Measurements from ENCODE around the gene LIFR.

Gene LIFR

DNA sequence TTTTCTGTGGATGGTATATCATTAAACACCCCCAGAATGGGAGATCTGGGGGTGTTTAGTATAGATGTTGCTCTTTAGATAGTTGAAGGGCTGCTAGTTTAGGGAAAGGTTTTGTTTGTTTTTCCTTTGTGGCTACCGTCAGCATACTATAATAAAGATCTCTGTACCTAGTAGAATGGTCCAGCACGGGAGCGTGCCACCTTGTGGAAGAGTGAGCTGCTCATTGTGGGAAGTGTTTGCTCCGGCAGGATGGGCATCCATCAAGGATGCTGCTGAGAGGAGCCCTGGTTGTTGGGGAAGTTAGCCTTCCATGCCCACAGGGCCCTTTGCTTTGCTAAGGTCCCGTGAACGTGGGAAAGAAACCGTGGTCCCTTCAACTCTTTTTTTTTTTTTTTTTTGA lies 113.1 kb downstream of the LIFR start:
- no peak for DNase-seq (ENCODE audit: low read depth in 2 of 3, low spot score in 1 of 3)

DNA sequence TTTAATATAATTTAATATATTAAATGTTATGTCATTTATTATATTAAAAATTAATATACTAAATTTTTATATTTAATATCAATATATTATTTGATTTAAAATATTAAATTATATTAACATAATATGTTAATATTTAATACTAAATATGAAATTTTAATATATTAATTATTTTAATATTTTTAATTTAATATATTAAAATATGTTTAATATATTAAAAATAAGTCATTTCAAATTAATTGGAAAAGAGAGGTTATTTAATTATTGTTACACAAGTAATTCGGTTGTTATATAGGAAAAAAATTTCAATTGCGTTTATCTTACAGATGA lies 114.2 kb downstream of the LIFR start:
- DNase-seq (ENCODE audit: low read depth in 2 of 3, low spot score in 1 of 3) = no peak

DNA sequence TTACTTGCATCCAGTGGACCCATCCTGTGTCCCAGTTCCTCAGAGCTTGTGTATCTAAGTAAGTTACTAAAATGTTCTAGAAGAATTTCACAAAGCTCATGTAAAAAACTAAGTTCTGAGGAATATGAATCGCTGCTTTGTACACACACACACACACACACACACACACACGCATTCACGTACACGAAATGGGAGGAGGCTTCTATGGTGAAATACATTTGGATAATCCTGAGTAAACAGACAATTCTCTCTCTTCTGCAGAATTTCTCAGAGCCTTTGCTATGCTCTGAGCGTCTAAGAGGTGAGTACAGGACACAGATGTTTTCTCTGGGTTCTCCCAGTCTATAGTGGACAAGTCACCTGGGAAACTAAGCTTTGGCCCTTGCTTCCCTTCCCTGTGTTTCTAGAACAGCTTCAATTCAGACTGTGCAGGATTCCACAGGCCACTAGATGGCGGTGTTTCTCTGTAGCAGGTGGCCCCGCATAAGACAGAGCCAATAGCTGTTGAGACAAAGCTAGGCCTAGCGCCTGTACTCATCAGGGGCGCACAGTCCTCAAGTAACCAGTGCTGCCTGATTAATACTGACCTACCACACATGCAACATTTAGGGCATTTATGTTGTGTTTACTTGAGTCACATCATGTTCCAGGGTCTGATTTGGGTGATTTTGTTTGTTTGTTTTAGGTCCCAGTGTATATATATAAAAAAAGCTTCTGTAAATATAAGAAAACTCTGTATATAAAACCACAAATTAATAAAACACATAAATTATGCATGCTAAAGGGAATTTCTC lies 114.8 kb downstream of the LIFR start:
- peak; percentile 68 to 81 (median 72) for DNase-seq (ENCODE audit: low read depth in 2 of 3, low spot score in 1 of 3)

DNA sequence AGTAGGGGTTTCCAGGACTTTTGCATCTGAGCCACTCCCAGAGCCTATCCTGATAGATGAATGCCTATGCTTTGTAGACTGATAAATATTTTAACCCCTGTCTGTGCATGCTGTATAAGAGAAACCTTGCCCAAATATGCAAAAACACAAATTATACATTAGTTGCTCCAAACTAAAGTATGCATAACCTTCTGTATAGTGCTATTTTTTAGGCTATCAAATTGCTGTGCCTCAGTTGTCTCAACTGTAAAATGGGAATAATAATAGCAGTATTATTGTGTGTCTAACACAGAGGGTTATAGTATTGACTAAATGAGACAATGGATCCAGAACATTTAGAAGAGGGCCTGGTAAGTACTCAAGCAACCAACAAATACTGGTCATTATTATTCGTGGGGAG lies 117.7 kb downstream of the LIFR start:
- DNase-seq (ENCODE audit: low read depth in 2 of 3, low spot score in 1 of 3) = no peak

DNA sequence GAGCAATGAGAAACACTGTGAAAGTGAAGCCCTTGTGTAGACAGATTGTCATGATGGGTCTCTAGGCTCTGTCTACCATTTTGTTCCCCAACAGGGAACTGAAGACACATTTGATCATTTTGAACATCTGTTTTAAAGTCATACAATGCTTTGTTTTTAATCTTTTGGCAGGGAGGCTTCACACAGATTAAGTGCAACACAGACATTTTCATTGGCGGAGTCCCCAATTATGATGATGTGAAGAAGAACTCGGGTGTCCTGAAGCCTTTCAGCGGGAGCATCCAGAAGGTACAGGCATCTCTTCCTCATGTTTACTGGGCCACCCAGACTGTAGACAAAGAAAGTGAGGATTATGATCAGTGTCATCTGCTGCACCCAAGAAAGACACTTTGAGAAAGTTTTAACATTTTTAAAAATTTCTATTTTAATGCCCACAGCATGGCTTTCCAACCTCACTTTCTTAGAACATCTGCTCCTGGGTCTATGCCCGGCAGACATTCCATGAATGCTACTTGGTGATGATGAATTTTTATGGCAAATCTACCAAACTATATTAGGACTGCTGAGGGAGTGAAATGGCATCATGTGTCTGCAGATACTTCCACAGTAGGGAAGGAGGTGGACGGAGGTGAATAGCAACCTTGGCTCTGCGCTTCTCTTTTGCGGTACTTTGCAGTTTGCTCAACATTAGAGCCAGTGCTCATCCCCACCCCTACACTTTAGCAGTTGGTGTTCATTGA lies 121.3 kb downstream of the LIFR start:
- no peak for DNase-seq (ENCODE audit: low read depth in 2 of 3, low spot score in 1 of 3)

DNA sequence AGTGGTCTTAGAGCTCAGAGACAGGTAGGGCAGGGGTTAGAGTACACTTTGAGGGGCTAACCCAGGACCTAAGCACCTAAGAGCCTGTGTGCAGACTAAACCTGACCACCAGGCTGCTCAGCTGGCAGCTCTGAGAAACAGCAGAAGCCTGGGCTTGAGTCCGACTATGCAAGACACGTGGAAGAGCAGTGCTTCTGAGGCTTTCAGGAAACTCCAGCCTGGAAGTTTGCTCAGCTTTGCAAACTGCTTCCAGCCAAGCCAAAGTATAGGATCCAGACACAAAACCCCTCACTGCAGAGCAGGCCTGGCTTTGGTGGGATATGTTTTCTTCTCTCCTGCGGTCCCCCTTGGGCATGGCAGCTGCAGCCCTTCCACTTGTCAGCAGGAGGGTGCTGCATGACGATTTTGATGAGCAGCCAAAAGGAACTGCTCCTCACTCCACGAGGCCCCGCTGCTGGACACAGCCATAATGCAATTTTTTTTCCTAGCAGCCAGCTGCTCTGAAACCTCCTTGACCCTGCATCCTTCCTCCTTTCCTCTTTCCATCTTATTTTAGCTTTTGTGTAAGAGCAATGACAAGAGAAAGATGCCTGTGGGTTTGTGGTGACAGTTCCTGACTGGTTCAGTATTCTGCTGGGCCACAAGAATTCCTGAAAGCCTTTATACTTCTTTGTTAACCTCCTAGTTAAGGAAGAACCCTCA lies 123.1 kb downstream of the LIFR start:
- DNase-seq (ENCODE audit: low read depth in 2 of 3, low spot score in 1 of 3) = no peak

DNA sequence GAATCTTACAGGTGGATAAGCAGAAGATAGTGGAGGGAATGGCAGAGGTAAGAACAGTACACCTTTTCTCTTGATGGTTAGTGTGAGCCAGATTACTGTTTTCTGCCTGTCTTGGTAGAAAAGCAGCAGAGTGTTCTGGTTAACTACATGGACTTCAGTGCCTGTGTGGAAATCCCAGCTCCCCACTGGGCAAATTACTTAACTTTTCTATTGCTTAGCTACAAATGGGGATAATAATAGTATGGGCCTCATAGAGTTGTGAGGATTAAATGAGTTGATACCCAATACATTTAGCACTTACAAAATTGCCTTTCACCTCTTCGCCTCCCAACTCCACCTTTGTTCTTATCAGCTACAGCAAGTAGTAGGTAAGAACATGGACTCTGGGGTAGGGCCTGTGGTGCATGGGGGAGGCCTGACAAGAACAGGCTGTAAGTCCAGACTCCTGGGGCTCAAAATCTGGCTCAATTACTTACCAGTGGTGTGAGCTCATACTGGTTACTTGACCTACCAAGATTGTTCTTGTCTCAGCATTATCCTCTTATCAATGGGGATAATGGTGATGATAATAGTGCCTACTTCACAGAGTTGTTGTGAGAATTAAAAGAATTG lies 125.1 kb downstream of the LIFR start:
- no peak for DNase-seq (ENCODE audit: low read depth in 2 of 3, low spot score in 1 of 3)

DNA sequence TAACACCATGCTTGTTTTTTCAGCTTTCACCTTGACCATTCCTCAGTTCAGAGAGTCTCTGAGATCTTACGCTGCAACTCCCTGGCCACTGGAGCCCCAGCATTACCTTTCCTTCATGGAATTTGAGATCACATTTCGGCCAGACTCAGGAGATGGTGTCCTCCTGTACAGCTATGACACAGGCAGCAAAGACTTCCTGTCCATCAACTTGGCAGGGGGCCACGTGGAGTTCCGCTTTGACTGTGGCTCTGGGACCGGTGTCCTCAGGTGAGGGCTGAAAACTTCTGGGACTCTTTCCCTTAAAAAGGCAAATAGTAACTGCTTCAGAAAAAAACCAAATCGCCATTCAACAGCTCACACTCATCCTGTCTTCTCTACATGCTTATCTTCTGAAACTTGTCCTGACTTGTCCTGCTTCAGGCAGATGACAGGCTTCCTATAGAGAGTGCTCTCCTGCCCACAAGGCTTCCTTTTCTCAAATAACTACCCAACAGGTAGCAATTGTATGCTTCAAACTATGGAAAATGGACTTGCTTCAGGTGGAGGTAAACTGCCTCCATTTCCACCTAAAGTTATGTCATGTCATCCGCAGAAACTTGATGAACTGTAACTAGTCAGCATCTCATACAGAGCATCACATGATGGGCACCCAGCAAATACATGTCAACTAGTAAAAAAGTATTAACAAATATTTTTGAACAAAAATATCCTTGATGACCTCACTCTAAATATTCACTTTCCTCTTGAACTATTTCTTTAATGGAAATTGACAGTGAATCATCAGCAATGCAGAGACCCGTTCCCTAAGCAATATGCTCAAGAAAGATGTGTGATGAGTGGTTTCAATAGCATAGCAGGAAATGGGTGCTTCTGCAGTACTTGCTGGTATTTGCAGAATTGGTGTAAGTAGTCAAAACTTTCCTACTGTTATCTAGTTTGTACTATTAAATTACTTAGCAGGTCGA lies 129.2 kb downstream of the LIFR start:
- no peak for DNase-seq (ENCODE audit: low read depth in 2 of 3, low spot score in 1 of 3)

DNA sequence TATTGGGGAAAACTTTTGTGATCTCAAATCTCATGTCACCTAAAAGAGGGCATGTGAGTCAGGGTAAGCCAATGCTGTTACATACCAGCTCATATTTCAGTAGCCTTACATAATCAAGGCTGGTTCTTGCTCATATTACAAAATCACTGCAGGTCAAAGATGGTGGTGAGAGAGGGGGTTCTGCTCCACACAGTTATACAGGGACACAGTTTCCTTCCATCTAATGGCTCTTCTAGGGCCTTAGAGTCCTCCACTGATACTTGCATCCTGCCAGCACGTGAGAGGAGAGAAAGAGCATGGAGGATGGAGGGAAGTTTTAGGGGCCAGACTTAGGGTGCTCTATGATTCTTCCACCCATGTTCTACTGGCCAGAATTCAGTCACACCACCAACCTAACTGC lies 130.0 kb downstream of the LIFR start:
- no peak for DNase-seq (ENCODE audit: low read depth in 2 of 3, low spot score in 1 of 3)

All from stimulated activated CD4-positive, alpha-beta T cell treated with anti-CD3 and anti-CD28 coated beads, Interleukin-12 subunit alpha, Interleukin-12 subunit beta, amount 100 ng/mL, for 48 hours (primary cell).